Lower leg skin (tissue), 4 donors: ENCODE data around the gene RTL5. TPM values are rescaled to one million over a fixed set of nuclear protein-coding genes. Genes with fewer than 3 reads are reported as not detected.

Experiments used
- DNase-seq, 2 donors: peaks; one replicate each; pipeline ENCODE4 v3.0.0-alpha.2; 2019; ENCODE audit warnings: low spot score in 2 of 2
- H3K4me3 ChIP-seq: fragments of 200-600 bp; sonication (generic); 2 replicates; pipeline ENCODE4 v1.5.1; 2017; ENCODE audit warnings: mild to moderate bottlenecking, low read depth; ENCODE audit not compliant: poor library complexity, severe bottlenecking
- CTCF ChIP-seq, 3 donors: fragments of 450-650 bp; IDR thresholded peaks; one replicate each; pipeline ENCODE4 v1.5.1; 2016; ENCODE audit warnings: antibody characterized with exemption in 3 of 3, mild to moderate bottlenecking in 3 of 3, moderate library complexity in 2 of 3
- POLR2A ChIP-seq, 2 donors: fragments of 450-650 bp; IDR thresholded peaks; one replicate each; pipeline ENCODE4 v1.6.1; 2016 to 2017; ENCODE audit warnings: antibody characterized with exemption in 2 of 2, mild to moderate bottlenecking in 1 of 2, moderate library complexity in 1 of 2
- WGBS, 2 donors: methylation state at CpG; one replicate each; pipeline ENCODE4 v1.1.5; 2018; 5-methylcytosine and 5-hydroxymethylcytosine counted together
- intact Hi-C: fragments of 100-400 bp; cut with DNase I; formaldehyde crosslinking; loops from one replicate; pipeline ENCODE4 v1.15.0; 2023; ENCODE audit warnings: low total_unique reads
- total RNA-seq, 4 donors: library from RNA; depleted of rRNA; stranded (reverse); fragments of >200 nt; gene quantifications; one replicate each; pipeline ENCODE4 v1.1.0, GENCODE V29; 2016

The RTL5 gene
- total RNA-seq, 4 donors from 2014 or later: 0.46 to 1.9 (median 1.2) TPM

DNA sequence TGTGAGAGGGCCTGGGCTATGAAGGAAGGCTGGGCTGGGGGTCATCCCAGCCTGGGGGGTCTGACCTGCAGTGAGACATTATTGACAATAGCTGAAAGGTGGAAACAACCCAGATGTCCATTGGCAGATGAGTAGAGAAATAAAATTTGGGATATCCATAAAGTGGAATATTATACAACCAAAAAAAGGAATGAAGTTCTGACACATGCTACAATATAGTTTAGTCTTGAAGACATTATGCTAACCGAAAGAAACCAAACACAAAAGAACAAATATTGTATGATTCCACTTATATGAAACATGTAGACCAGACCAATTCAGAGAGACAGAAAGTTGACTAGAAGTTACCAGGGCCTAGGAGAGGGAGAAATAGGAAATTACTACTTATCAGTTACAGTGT lies 44.7 kb downstream of the RTL5 start:
- TF ChIP-seq POLR2A (IDR thresholded peaks at IDR 0.05): no peak
- no peak for TF ChIP-seq CTCF (IDR thresholded peaks at IDR 0.05)
- 90 to 97% methylated on average over 1 of the region's 1 CpG for WGBS, 2 donors
- intact Hi-C loops: no loop called here
- DNase-seq: no peak
- no peak overlapping the region for H3K4me3 ChIP-seq

DNA sequence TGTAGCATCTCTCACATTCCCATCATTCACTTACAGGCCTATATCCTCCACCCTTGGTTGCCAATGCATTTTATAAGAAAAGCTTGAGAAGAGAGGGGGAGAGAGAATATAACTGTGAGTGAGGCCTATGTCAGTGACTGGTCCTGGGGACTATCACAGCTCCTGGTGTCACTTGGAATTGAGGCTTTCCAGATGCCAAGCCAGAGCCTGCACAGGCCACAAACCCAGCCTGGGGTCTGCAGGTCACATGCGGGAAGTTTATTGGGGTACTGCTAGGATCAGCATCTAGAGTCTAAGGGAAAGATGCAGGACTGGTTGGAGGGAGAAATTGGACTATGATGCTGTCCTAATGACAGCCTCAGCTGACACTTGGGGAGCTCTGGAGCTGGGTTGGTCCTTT lies 47.6 kb downstream of the RTL5 start:
- H3K4me3 ChIP-seq: no peak overlapping the region
- TF ChIP-seq CTCF (IDR thresholded peaks at IDR 0.05) (no peak), POLR2A (IDR thresholded peaks at IDR 0.05) (no peak)
- intact Hi-C loops: no loop called here
- 85% methylated on average over 1 of the region's 1 CpG; no CpG with 5 or more reads in 1 of the 2 donors for WGBS, 2 donors
- DNase-seq: no peak

DNA sequence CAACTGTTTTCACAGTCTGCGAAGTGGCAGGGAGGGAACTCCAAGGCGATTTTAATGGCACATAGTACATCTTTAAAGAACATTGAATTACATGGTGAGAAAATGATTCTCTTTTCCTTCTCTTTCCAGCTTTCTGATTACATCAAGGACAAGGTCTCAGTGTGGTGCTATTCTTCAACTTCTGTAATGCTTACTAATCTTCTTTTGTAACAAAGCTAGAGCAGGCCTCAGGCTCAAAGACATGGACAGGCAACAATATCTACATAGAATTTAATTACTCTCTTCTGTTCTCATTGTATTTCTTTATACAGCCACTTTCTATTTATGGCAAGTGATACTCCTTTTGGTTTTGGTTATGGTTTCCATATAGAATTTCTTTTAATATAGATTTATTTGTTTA lies 48.4 kb downstream of the RTL5 start:
- WGBS, 2 donors: 89 to 92% methylated on average over 2 of the region's 2 CpGs
- intact Hi-C loops: no loop called here
- no peak for DNase-seq
- no peak overlapping the region for H3K4me3 ChIP-seq
- TF ChIP-seq CTCF (IDR thresholded peaks at IDR 0.05): no peak
- TF ChIP-seq POLR2A (IDR thresholded peaks at IDR 0.05): no peak

- DNase-seq: no peak
- WGBS, 2 donors: 79 to 84% methylated on average over 12 of the region's 12 CpGs
- TF ChIP-seq CTCF (IDR thresholded peaks at IDR 0.05) (no peak), POLR2A (IDR thresholded peaks at IDR 0.05) (no peak)
- intact Hi-C loops: no loop called here
- no peak overlapping the region for H3K4me3 ChIP-seq
These were observed 50.0 kb downstream of the RTL5 start for GRCh38 chrX:72081605-72082320.

DNA sequence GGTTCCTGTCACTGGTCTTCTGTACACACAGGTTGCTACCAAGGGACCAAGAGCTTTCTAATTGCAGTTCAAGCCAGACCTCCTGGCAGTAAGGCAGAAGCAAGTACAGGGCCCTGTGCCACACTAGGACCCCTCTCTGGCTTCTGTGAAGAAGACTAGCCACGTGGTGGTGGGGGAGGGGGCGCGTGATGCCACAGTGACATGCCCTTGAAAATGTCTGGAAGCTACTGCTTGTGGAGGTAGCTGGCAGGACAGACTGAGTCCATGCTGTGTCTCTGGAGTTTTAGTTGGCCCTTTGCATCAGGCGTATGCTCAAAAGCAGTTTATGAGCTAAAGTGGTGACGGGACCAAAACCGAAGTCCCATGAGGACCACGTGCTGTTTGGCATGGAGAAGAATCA lies 50.9 kb downstream of the RTL5 start:
- H3K4me3 ChIP-seq: no peak overlapping the region
- 83 to 92% methylated on average over 7 of the region's 7 CpGs for WGBS, 2 donors
- intact Hi-C loops: no loop called here
- no peak for DNase-seq
- TF ChIP-seq POLR2A (IDR thresholded peaks at IDR 0.05) (no peak), CTCF (IDR thresholded peaks at IDR 0.05) (no peak)

GRCh38 chrX:72080150-72080549 lies 51.6 kb downstream of the RTL5 start:
- no peak overlapping the region for H3K4me3 ChIP-seq
- no peak for TF ChIP-seq CTCF (IDR thresholded peaks at IDR 0.05)
- no peak for TF ChIP-seq POLR2A (IDR thresholded peaks at IDR 0.05)
- DNase-seq: no peak
- intact Hi-C loops: no loop called here
- WGBS, 2 donors: 75 to 90% methylated on average over 7 of the region's 7 CpGs
